GM12892 (cell line): ENCODE measurements around the gene DEAF1.

ENCODE experiments used
- DNase-seq: peaks from one replicate; pipeline ENCODE4 v3.0.0; 2011; ENCODE audit not compliant: insufficient read length
- FAIRE-seq: peaks from 2 replicates; lab custom pipeline; 2011; peaks lifted over from hg19 to GRCh38; lab: Jason Lieb, UNC
- POLR2A ChIP-seq: IDR thresholded peaks from 2 replicates; pipeline ENCODE4 v1.6.1; 2011; ENCODE audit warnings: low read depth, low read length, control low read depth
- POLR2AphosphoS5 ChIP-seq: IDR thresholded peaks from 2 replicates; pipeline ENCODE4 v1.6.1; 2011; ENCODE audit warnings: low read depth, low read length, control low read depth
- TAF1 ChIP-seq: IDR thresholded peaks from 2 replicates; pipeline ENCODE4 v1.6.1; 2011; ENCODE audit warnings: low read depth, mild to moderate bottlenecking, control low read depth, low read length, borderline replicate concordance

DEAF1 gene

GRCh38 chr11:628056-628455, 67.0 kb downstream of the DEAF1 start:
- DNase-seq = no peak
- TF ChIP-seq POLR2A (no peak), POLR2AphosphoS5 (no peak), TAF1 (no peak)
- no peak for FAIRE-seq

- no peak for FAIRE-seq
- TF ChIP-seq POLR2AphosphoS5 (no peak), TAF1 (no peak), POLR2A (no peak)
- no peak for DNase-seq
These were observed 67.8 kb downstream of the DEAF1 start for GRCh38 chr11:627308-627576.

DNA sequence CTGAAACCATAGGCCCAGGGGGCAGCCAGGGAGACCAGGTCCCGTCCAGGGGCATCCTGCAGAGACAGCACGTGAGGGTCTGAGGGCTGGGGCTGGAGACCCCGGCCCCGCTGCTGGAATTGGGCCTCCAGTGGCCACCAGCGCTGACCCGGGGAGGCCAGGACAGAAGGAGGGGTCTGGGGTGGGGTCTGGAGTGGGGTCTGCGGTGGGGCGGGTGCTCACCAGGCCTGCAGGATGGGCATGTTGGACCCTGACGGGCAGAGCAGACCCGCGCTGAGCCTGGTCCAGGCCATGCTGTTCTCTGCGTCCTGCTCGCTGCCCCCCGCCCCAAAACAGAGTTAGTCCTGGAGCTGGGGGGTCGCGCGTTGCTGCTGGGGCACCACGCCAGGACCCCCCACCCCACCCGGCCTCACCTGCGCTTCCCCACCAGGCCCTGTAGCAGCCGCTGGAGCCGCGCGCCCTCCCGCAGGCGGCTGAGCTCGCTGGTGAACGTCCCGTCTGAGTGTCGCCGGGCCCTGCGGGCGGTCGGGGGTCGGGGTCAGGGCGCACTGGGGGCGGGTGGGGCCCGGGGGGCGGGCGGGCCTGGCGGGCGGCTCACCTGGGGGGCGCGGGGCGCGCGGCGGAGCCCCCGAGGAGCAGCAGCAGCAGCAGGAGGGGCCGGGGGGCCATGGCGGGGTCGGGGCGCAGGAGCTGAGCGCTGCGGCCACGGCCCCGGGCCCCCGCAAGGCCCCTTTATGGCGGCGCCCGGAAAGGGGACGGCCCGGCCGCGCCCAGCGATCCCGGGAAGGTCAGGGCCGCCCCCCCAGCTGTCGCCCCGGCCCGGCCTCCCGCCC, 68.3 kb downstream of the DEAF1 start, which contains the start of gene SCT:
TSS of gene SCT (minus strand) at position 707 of the 833 bp plus-strand sequence. CDS start at position 669, 38 bp downstream.
- no peak for DNase-seq
- TF ChIP-seq TAF1 (no peak), POLR2A (no peak), POLR2AphosphoS5 (no peak)
- FAIRE-seq = no peak

DNA sequence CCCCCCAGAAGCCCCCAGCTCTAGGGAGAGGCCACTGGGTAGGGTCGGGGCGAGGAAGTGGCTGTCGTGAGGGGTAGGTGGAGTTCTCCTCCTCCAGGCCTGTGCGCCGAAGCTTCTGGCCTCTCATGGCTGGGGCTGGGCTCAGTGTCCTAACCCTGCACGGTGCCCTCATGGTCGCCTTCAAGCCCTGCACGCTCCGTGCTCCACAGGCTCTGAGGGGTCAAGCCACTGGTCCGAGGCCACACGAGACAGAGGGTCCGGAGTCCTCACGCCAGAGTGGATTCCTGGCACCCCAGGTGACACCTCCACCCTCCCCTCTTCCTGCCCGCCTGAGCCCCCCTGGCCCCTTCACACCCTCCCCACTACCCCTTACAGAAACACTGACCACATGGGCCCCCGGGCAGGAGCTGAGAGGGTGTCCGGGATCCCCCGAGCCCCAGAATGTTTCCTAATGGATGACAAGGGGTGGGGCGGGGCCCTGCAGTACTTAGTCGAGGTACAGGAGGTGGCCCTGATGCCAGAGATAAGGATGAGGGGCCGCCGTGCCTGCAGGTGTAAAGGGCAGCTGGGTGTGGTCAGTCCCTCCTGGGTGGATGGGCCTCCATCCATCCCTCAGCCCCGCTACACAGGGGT, 69.3 kb downstream of the DEAF1 start:
- FAIRE-seq = no peak

GRCh38 chr11:624705-625635, 70.1 kb downstream of the DEAF1 start, which contains the start of gene CDHR5:
TSS of gene CDHR5 (minus strand) at chr11:624955. CDS start at chr11:624902, 53 bp downstream.
- DNase-seq = no peak
- TF ChIP-seq POLR2A = no peak
- TF ChIP-seq TAF1 = no peak
- TF ChIP-seq POLR2AphosphoS5 = no peak
- no peak for FAIRE-seq

More for the DNA sequence above, 69.3 kb downstream of the DEAF1 start:
- DNase-seq = no peak
- no peak for TF ChIP-seq TAF1
- no peak for TF ChIP-seq POLR2AphosphoS5
- TF ChIP-seq POLR2A = no peak

DNA sequence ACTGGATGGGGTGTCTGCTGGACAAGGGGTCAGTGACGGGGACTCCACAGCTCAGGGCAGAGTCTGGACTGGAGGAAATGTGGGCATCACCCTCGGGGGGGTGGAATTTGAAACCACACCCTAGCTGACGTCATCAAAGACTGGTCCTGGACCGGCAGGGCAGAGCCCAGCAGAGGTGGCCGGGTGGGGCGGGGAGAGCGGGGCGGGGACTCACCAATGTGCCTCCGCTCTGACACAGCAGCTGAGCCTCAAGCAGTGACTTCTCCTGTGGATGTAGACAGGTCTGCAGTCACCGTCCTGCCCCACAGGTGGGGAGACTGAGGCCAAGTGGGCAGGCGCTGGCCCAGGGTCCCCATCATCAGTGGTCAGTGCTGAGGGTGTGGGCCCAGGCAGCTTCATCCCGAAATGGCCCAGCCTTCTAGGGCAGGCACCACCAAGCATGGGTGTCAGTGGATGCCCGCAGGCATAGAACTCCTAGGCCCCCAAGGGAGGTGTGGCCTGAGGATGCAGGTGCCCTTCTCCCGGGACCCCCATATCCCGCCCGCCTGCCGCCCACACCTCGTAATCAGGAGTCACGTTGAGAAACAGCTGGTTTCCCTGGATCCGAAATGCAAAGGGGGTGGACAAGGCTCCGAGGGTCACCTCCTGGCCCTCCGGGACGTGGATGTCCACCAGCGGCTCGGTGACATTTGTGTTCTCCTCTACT, 70.9 kb downstream of the DEAF1 start:
- TF ChIP-seq POLR2AphosphoS5 = no peak
- no peak for TF ChIP-seq TAF1
- TF ChIP-seq POLR2A = no peak

DNA sequence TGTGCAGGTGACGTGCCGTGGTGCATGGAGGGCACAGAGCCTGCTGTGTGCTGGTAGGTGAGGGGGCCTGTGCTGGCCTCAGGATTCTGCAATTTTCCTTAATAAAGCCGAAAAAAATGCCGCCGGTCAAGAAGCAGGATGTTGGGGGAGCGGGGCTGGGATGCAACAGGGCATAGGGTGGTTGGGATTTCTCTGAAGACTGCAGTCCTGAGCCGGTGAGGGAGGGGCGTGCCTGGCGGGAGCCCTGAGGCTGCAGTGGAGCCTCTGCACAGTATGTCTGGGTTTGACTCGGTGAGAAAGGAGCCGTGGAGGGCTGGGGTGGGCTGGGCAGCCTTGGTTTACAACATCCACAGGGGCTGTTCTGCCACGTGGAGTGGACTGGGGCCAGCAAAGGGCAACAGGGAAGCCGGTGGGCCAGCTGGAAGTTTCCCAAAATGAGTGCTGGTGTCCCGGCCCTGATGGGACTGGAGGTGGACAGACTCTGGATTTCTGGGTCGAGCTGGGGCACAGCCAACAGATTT, 71.6 kb downstream of the DEAF1 start:
- TF ChIP-seq POLR2AphosphoS5 = no peak
- no peak for FAIRE-seq
- no peak for DNase-seq

More for the DNA sequence above, 70.9 kb downstream of the DEAF1 start:
- FAIRE-seq (no peak), DNase-seq (no peak)

DNA sequence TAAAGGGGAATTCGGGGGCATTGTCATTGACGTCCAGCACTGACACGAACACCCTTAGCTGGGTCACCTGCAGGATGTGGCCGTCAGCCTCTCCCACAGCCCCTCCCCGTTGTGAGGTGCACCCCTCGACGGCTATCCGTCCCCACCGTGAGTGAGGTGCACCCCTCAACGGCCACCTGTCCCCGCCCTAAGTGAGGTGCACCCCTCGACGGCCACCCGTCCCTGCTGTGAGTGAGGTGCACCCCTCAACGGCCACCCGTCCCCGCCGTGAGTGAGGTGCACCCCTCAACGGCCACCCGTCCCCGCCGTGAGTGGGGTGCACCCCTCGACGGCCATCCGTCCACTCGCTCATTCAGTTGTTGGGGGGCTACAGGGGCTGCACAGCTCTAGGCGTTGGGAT, 73.2 kb downstream of the DEAF1 start:
- TF ChIP-seq POLR2AphosphoS5 = no peak
- no peak for TF ChIP-seq POLR2A
- no peak for TF ChIP-seq TAF1
- no peak for FAIRE-seq

DNA sequence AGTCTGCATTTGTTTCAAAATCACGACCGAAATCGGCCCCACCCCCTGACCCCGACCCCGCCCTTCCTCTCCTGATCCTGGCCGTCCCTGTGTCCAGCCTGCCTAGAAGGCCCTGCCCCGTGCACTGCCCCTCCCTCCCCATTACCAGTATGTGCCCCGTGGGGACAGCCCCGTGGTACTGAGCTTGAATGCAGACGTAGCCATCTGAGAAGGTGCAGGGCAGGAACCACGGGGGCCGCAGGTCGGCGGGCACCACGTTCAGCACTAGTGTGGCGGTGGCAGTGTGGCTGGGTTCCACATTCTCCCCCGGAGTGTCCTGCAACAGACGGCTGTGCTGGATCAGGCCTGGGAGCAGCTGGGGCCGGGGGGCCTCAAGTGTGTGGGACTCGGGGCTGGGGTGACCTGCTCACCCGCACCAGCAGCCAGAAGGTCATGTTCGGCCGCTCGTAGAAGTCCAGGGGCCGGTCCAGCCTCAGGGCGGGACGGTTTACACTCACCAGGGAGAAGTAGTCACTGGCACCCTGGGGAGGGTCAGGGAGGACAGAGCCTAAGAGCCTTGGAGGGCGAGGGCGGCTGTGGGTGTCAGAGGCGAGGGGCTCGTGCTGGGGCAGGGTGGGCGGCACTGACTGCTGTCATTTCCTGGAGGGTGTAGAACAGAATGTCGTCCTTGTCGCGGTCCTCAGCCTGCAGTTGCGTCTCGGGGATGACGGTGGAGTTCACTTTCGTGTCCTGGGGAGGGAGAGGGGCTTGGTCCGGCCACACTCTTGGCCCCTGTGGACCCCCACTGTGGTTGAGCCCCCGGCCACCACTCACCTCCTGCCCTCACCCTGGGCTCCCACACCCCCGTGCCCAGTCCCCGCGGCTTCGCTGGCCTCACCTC, 73.8 kb downstream of the DEAF1 start:
- TF ChIP-seq POLR2AphosphoS5 (0 out of 2 replicates have a peak, but pooled peaks have one; percentile 33), POLR2A (no peak)
- FAIRE-seq (no peak), DNase-seq (no peak)

More for the DNA sequence above, 73.2 kb downstream of the DEAF1 start:
- DNase-seq = no peak

- TF ChIP-seq TAF1 (no peak), POLR2A (no peak), POLR2AphosphoS5 (no peak)
- FAIRE-seq (no peak), DNase-seq (no peak)
These were observed 74.8 kb downstream of the DEAF1 start for GRCh38 chr11:620201-620600.
